BE2C (cell line): ENCODE data around the gene CACNB4.

Source experiments
- DNase-seq: peaks from one replicate; pipeline ENCODE4 v3.0.0-alpha.2; 2020
- H3K27me3 ChIP-seq: fragments of 250-450 bp; sonication (Bioruptor Pico); 2 replicates; pipeline ENCODE4 v1.5.1; 2020; ENCODE audit warnings: mild to moderate bottlenecking
- H3K36me3 ChIP-seq: fragments of 250-450 bp; sonication (Bioruptor Pico); 2 replicates; pipeline ENCODE4 v1.5.1; 2020; ENCODE audit warnings: mild to moderate bottlenecking
- H3K4me1 ChIP-seq: fragments of 250-450 bp; sonication (Bioruptor Pico); 2 replicates; pipeline ENCODE4 v1.5.1; 2020
- H3K4me3 ChIP-seq: 2 replicates; pipeline ENCODE4 v1.5.1; 2011; ENCODE audit warnings: low read depth, low read length
- H3K9me3 ChIP-seq: fragments of 250-450 bp; sonication (Bioruptor Pico); 2 replicates; pipeline ENCODE4 v1.5.1; 2020
- CTCF ChIP-seq: IDR thresholded peaks from 2 replicates; pipeline ENCODE4 v1.5.1; 2012; ENCODE audit warnings: mild to moderate bottlenecking, low read depth, low read length

CACNB4 gene

DNA sequence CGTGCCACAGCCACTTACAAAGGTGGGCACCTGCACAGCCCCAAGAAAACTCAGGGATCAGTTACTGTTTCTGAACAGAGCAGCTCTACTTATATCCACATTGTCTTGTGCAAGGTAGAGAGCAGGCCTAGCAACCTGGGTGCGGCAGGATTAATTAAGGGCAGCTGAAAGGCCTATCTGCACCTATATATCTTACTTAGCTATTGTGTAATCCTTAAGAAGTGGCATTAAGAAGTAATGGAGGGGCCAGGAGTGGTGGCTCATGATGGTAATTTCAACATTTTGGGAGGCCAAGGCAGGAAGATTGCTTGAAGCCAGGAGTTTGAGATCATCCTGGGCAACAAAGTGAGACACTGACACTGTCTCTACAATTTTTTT, 257.8 kb downstream of the CACNB4 start:
- H3K4me3 ChIP-seq, result no peak overlapping the region
- TF ChIP-seq CTCF, result no peak
- no peaks in the 10 kb centered on the region for H3K27me3 ChIP-seq
- H3K9me3 ChIP-seq, result no peaks in the 10 kb centered on the region
- no peaks in the 10 kb centered on the region for H3K4me1 ChIP-seq
- DNase-seq, result no peak
- no peaks in the 10 kb centered on the region for H3K36me3 ChIP-seq

DNA sequence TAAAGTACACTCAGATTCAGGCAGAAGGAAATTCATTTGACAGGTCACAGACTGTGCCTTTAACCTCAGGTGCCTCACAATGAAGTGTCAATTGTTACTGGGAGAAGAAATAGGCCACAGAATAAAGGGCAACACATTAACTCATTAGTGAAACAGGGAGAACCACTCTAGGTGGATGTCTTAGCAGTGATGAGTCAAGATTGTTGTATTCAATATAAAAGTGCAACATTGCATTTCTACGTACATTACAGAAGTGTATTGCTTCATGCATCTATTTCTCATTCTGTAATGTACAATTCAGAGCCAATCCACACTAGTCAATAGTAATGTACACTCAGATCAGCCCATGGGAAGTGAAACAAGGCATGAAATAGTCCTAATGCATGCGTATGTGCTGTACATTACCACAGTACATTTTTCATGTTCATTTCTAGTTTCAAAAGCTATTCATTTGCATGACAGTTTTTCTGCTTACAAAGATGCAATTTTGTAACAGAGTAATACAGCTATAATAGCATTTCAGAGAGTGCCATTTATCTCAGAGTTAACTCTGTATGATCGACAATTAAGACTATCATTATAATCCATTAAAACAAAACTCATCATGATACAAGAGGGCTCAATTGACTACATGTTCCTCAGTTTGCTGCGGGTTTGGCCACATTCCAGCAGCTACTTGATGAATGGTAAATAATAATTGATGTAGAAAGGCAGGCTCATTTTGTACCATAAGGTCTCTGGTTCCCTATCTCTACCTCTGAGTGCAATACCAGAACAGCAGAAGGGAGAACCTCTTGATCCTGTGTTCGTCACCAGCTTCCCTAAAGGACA, 258.4 kb downstream of the CACNB4 start:
- Histone ChIP-seq H3K36me3 (no peaks in the 10 kb centered on the region), H3K9me3 (no peaks in the 10 kb centered on the region), H3K4me1 (no peaks in the 10 kb centered on the region), H3K27me3 (no peaks in the 10 kb centered on the region), H3K4me3 (no peak overlapping the region)
- DNase-seq, result no peak
- TF ChIP-seq CTCF, result no peak

GRCh38 chr2:151837926-151838325, 260.9 kb downstream of the CACNB4 start:
- Histone ChIP-seq H3K27me3 (no peaks in the 10 kb centered on the region), H3K4me3 (no peak overlapping the region), H3K9me3 (no peaks in the 10 kb centered on the region), H3K4me1 (no peaks in the 10 kb centered on the region), H3K36me3 (no peaks in the 10 kb centered on the region)
- TF ChIP-seq CTCF, result no peak
- DNase-seq, result no peak

DNA sequence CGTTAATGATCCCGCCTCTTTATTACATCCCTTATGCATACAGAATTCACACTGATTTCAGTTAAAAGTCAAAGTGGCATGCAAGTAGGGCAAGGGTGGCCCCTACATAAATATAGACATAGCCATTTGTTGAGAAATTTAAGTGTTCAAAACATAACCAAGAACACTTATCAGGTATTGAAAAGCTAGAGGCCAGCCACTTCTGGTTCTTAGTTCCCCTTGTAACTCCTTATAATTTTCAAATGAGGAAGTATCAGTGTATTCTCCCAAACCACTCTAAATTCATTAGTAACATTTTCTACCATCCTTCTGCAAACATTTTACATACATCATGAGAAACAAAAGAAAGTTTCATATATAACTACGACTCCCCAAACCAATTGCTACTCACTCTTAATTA, 264.9 kb downstream of the CACNB4 start:
- Histone ChIP-seq H3K9me3 (no peaks in the 10 kb centered on the region), H3K27me3 (no peaks in the 10 kb centered on the region), H3K36me3 (no peaks in the 10 kb centered on the region), H3K4me1 (no peaks in the 10 kb centered on the region), H3K4me3 (no peak overlapping the region)
- no peak for TF ChIP-seq CTCF
- no peak for DNase-seq

- no peak overlapping the region for H3K4me3 ChIP-seq
- no peaks in the 10 kb centered on the region for H3K27me3 ChIP-seq
- no peak for DNase-seq
- no peak for TF ChIP-seq CTCF
- no peaks in the 10 kb centered on the region for H3K36me3 ChIP-seq
- H3K9me3 ChIP-seq, result no peaks in the 10 kb centered on the region
- H3K4me1 ChIP-seq, result no peaks in the 10 kb centered on the region
Measured at GRCh38 chr2:151830961-151831360, 267.9 kb downstream of the CACNB4 start.

- Histone ChIP-seq H3K36me3 (no peaks in the 10 kb centered on the region), H3K4me3 (peak overlapping the region; percentile 55), H3K9me3 (no peaks in the 10 kb centered on the region), H3K27me3 (no peaks in the 10 kb centered on the region), H3K4me1 (no peaks in the 10 kb centered on the region)
- no peak for TF ChIP-seq CTCF
- no peak for DNase-seq
Measured at GRCh38 chr2:151828890-151829324, 269.9 kb downstream of the CACNB4 start.
